Endothelial cell of umbilical vein (primary cell): ENCODE data around the gene CCDC97.
"Not testable (repeated sequence)": the region's sequence is repeated elsewhere in the genome, so short reads cannot be mapped to it uniquely, and the experiment has no call there.

Experiments used
- CTCF ChIP-seq, 2 donors: IDR thresholded peaks; 1 replicate in 1 of 2; 2 replicates in 1 of 2; pipeline ENCODE4 v1.5.1; 2011; ENCODE audit warnings: low read length in 2 of 2, mild to moderate bottlenecking in 2 of 2, moderate library complexity in 2 of 2, control low read depth in 1 of 2, inconsistent platforms in 1 of 2, low read depth in 1 of 2; ENCODE audit not compliant: insufficient read depth in 1 of 2; ENCODE audit errors: extremely low read depth in 1 of 2
- EZH2 ChIP-seq: IDR thresholded peaks from 2 replicates; pipeline ENCODE4 v1.6.1; 2012; ENCODE audit warnings: borderline replicate concordance, low read depth, mild to moderate bottlenecking, moderate library complexity, low read length, inconsistent platforms; ENCODE audit not compliant: severe bottlenecking
- FOS ChIP-seq: IDR thresholded peaks from 2 replicates; pipeline ENCODE4 v1.6.1; 2011; ENCODE audit warnings: mild to moderate bottlenecking, low read length, moderate library complexity, borderline replicate concordance; ENCODE audit not compliant: insufficient read depth
- GATA2 ChIP-seq: IDR thresholded peaks from 2 replicates; pipeline ENCODE4 v1.7.0; 2011; ENCODE audit warnings: low read depth, mild to moderate bottlenecking, moderate library complexity, mixed read lengths, low read length; ENCODE audit not compliant: insufficient read length, insufficient read depth
- JUN ChIP-seq: IDR thresholded peaks from 2 replicates; pipeline ENCODE4 v1.6.1; 2011; ENCODE audit warnings: borderline replicate concordance, low read depth; ENCODE audit not compliant: insufficient read length, insufficient read depth
- MAX ChIP-seq: IDR thresholded peaks from 2 replicates; pipeline ENCODE4 v1.6.1; 2011; ENCODE audit not compliant: insufficient read depth, insufficient read length
- MYC ChIP-seq: IDR thresholded peaks from one replicate; pipeline ENCODE4 v1.6.1; 2011; ENCODE audit warnings: mild to moderate bottlenecking, low read depth, low read length
- POLR2A ChIP-seq: IDR thresholded peaks from 2 replicates; pipeline ENCODE4 v1.6.1; 2012; ENCODE audit warnings: low read depth, mild to moderate bottlenecking, control low read depth, low read length
- POLR2AphosphoS5 ChIP-seq: IDR thresholded peaks from 2 replicates; pipeline ENCODE4 v1.6.1; 2012; ENCODE audit warnings: low read depth, mild to moderate bottlenecking, control low read depth, low read length, moderate library complexity; ENCODE audit not compliant: insufficient read depth

GRCh38 chr19:41289814-41290213 lies 20.2 kb upstream of the CCDC97 start:
- not testable (repeated sequence) for TF ChIP-seq POLR2AphosphoS5; CTCF (IDR thresholded peaks at IDR 0.05; ENCODE audit: extremely low read depth in 1 of 2, insufficient read depth in 1 of 2, low read depth in 1 of 2, low read length in 2 of 2); JUN; POLR2A; EZH2; FOS; GATA2; MYC; MAX
